HL-60 (cell line): ENCODE results near the gene TMEM61.

ENCODE experiments used
- DNase-seq, 2 experiments: peaks; one replicate each; pipeline ENCODE4 v3.0.0-alpha.2; 2010 to 2020; ENCODE audit warnings: low read depth in 1 of 2, low spot score in 1 of 2
- H3K27ac ChIP-seq: fragments of 250-450 bp; sonication (Bioruptor Pico); replicated peaks from 2 replicates; pipeline ENCODE4 v1.5.1; 2020; ENCODE audit warnings: mild to moderate bottlenecking, moderate library complexity
- H3K27me3 ChIP-seq: fragments of 250-450 bp; sonication (Bioruptor Pico); 2 replicates; pipeline ENCODE4 v1.5.1; 2021; ENCODE audit warnings: mild to moderate bottlenecking, moderate library complexity; ENCODE audit not compliant: insufficient read depth, poor library complexity, severe bottlenecking
- H3K4me3 ChIP-seq: replicated peaks from 2 replicates; pipeline ENCODE4 v1.5.1; 2011; ENCODE audit warnings: mild to moderate bottlenecking, control low read depth, low read length; ENCODE audit not compliant: insufficient read depth
- GABPA ChIP-seq: IDR thresholded peaks from 2 replicates; pipeline ENCODE4 v1.6.1; 2012; ENCODE audit warnings: low read depth
- POLR2AphosphoS5 ChIP-seq: IDR thresholded peaks from 2 replicates; pipeline ENCODE4 v1.6.1; 2012; ENCODE audit warnings: low read depth
- SPI1 ChIP-seq: IDR thresholded peaks from 2 replicates; pipeline ENCODE4 v1.6.1; 2012; ENCODE audit warnings: low read depth, mild to moderate bottlenecking, borderline replicate concordance
- TF ChIP-seq, protein P1 (sequence below): IDR thresholded peaks from one replicate; pipeline ENCODE4 v1.5.1; 2011; ENCODE audit warnings: low read length, control low read depth, inconsistent platforms; ENCODE audit not compliant: insufficient read depth
- TF ChIP-seq, protein P2 (sequence below): IDR thresholded peaks from 2 replicates; pipeline ENCODE4 v1.6.1; 2012; ENCODE audit warnings: low read depth; ENCODE audit not compliant: insufficient replicate concordance

The TMEM61 gene

GRCh38 chr1:55038974-55039341, 58.5 kb downstream of the TMEM61 start:
- no peak overlapping the region for H3K27ac ChIP-seq
- no peak for DNase-seq
- H3K27me3 ChIP-seq: peaks cover 40% of the 10 kb centered on the region
- no peak overlapping the region for H3K4me3 ChIP-seq
- TF ChIP-seq, protein P1, sequence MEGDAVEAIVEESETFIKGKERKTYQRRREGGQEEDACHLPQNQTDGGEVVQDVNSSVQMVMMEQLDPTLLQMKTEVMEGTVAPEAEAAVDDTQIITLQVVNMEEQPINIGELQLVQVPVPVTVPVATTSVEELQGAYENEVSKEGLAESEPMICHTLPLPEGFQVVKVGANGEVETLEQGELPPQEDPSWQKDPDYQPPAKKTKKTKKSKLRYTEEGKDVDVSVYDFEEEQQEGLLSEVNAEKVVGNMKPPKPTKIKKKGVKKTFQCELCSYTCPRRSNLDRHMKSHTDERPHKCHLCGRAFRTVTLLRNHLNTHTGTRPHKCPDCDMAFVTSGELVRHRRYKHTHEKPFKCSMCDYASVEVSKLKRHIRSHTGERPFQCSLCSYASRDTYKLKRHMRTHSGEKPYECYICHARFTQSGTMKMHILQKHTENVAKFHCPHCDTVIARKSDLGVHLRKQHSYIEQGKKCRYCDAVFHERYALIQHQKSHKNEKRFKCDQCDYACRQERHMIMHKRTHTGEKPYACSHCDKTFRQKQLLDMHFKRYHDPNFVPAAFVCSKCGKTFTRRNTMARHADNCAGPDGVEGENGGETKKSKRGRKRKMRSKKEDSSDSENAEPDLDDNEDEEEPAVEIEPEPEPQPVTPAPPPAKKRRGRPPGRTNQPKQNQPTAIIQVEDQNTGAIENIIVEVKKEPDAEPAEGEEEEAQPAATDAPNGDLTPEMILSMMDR: no peak
- TF ChIP-seq SPI1: no peak
- TF ChIP-seq, protein P2, sequence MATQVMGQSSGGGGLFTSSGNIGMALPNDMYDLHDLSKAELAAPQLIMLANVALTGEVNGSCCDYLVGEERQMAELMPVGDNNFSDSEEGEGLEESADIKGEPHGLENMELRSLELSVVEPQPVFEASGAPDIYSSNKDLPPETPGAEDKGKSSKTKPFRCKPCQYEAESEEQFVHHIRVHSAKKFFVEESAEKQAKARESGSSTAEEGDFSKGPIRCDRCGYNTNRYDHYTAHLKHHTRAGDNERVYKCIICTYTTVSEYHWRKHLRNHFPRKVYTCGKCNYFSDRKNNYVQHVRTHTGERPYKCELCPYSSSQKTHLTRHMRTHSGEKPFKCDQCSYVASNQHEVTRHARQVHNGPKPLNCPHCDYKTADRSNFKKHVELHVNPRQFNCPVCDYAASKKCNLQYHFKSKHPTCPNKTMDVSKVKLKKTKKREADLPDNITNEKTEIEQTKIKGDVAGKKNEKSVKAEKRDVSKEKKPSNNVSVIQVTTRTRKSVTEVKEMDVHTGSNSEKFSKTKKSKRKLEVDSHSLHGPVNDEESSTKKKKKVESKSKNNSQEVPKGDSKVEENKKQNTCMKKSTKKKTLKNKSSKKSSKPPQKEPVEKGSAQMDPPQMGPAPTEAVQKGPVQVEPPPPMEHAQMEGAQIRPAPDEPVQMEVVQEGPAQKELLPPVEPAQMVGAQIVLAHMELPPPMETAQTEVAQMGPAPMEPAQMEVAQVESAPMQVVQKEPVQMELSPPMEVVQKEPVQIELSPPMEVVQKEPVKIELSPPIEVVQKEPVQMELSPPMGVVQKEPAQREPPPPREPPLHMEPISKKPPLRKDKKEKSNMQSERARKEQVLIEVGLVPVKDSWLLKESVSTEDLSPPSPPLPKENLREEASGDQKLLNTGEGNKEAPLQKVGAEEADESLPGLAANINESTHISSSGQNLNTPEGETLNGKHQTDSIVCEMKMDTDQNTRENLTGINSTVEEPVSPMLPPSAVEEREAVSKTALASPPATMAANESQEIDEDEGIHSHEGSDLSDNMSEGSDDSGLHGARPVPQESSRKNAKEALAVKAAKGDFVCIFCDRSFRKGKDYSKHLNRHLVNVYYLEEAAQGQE: no peak
- no peak for TF ChIP-seq POLR2AphosphoS5
- TF ChIP-seq GABPA: no peak

- Histone ChIP-seq H3K4me3 (no peak within 1 kb of the TSS), H3K27ac (no peak within 1 kb of the TSS), H3K27me3 (peaks cover 40% of the 10 kb centered on the region)
- TF ChIP-seq GABPA (no peak), POLR2AphosphoS5 (no peak), SPI1 (no peak)
- TF ChIP-seq, protein P2: no peak
- TF ChIP-seq, protein P1: no peak
- DNase-seq: no peak
Observed at GRCh38 chr1:55039342-55040082, 59.1 kb downstream of the TMEM61 start, which contains the start of gene PCSK9. Gene PCSK9, plus strand, starts transcription at chr1:55039548. Its CDS starts 290 bp downstream, at chr1:55039838.

DNA sequence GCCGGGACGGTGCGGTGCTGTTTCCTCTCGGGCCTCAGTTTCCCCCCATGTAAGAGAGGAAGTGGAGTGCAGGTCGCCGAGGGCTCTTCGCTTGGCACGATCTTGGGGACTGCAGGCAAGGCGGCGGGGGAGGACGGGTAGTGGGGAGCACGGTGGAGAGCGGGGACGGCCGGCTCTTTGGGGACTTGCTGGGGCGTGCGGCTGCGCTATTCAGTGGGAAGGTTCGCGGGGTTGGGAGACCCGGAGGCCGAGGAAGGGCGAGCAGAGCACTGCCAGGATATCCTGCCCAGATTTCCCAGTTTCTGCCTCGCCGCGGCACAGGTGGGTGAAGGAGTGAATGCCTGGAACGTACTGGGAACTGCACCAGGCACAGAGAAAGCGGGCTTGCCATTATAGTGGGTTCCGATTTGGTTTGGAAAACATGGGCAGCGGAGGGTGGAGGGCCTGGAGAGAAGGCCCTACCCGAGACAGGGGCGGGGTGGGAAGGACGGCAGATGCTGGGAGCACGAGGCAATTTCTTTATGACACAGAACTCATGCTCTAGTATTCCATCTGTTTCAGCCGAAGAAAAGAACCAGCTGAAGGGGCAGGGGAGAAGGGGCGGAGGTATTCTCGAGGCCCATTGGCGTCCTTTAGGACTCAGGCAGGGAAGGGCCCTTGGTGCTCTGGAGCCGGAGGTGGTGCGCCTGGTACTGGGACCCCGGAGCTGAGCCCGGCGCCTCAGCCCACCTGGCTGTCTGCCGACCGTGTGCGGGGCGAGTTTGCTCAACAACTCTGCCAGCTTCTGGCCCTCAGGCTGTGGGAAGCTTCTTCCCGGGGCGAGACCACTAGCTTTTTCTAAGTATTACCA, 59.9 kb downstream of the TMEM61 start:
- Histone ChIP-seq H3K27ac (no peak overlapping the region), H3K4me3 (no peak overlapping the region), H3K27me3 (peaks cover 40% of the 10 kb centered on the region)
- TF ChIP-seq POLR2AphosphoS5 (no peak), GABPA (no peak)
- TF ChIP-seq, protein P2: no peak
- TF ChIP-seq, protein P1: no peak
- DNase-seq: no peak
